ENCODE measurements around the gene MAP3K4. TPM values are rescaled to one million over a fixed set of nuclear protein-coding genes. Genes with fewer than 3 reads are reported as not detected.

The MAP3K4 gene, protein sequence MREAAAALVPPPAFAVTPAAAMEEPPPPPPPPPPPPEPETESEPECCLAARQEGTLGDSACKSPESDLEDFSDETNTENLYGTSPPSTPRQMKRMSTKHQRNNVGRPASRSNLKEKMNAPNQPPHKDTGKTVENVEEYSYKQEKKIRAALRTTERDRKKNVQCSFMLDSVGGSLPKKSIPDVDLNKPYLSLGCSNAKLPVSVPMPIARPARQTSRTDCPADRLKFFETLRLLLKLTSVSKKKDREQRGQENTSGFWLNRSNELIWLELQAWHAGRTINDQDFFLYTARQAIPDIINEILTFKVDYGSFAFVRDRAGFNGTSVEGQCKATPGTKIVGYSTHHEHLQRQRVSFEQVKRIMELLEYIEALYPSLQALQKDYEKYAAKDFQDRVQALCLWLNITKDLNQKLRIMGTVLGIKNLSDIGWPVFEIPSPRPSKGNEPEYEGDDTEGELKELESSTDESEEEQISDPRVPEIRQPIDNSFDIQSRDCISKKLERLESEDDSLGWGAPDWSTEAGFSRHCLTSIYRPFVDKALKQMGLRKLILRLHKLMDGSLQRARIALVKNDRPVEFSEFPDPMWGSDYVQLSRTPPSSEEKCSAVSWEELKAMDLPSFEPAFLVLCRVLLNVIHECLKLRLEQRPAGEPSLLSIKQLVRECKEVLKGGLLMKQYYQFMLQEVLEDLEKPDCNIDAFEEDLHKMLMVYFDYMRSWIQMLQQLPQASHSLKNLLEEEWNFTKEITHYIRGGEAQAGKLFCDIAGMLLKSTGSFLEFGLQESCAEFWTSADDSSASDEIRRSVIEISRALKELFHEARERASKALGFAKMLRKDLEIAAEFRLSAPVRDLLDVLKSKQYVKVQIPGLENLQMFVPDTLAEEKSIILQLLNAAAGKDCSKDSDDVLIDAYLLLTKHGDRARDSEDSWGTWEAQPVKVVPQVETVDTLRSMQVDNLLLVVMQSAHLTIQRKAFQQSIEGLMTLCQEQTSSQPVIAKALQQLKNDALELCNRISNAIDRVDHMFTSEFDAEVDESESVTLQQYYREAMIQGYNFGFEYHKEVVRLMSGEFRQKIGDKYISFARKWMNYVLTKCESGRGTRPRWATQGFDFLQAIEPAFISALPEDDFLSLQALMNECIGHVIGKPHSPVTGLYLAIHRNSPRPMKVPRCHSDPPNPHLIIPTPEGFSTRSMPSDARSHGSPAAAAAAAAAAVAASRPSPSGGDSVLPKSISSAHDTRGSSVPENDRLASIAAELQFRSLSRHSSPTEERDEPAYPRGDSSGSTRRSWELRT (N-terminal part only)
- total RNA-seq (10 to 100 TPM; 22.2 to 65.5 (median 44.8) TPM), polyA plus RNA-seq (10 to 100 TPM; 11.4 to 19.9 (median 19.8) TPM)
- long read RNA-seq, donor 1, partial matches to known transcripts: 6 of 7 reads
- long read RNA-seq, donor 1, other reads (novel, unspliced or antisense): 0 of 7 reads
- long read RNA-seq, donor 2: 0 reads

- TF ChIP-seq POLR2A (IDR thresholded peaks at IDR 0.05) (peak in 1 of 3 donors; percentile 37), CTCF (IDR thresholded peaks at IDR 0.05 in 8 of 11, conservative IDR thresholded peaks at IDR 0.05 in 3 of 11) (peak in 3 of 11 experiments; percentile 18 to 27 (median 21)), POLR2AphosphoS5 (IDR thresholded peaks at IDR 0.05) (peak; percentile 90 to 92 (median 91))
- H3K27me3 ChIP-seq (replicated peaks in 1 of 7): no peaks in the 10 kb centered on the region
- peaks cover 0 to 6% (median 0%) of the 10 kb centered on the region in 8 donors for H3K9me3 ChIP-seq
- intact Hi-C loops (cut with DNase I; ENCODE audit: low total_unique reads): no loop called here
- H3K36me3 ChIP-seq: no peaks in the 10 kb centered on the region
- 0 to 1% (median 0%) methylated on average over 22 to 97 of the region's 97 CpGs for WGBS, 5 donors
- peak within 1 kb of the TSS; percentile 91 to 100 (median 98) for H3K4me3 ChIP-seq
- peak within 1 kb of the TSS; percentile 74 to 94 (median 90) for H3K27ac ChIP-seq
- H3K4me1 ChIP-seq: peaks cover 8 to 58% (median 37%) of the 10 kb centered on the region in 6 donors
- DNase-seq: peak; percentile 96
Observed at GRCh38 chr6:160991406-160992060, at the start of gene MAP3K4. MAP3K4 (plus strand) TSS chr6:160991769; CDS start chr6:160991932, 163 bp downstream.

- no peaks in the 10 kb centered on the region for H3K36me3 ChIP-seq
- peaks cover 0 to 41% (median 0%) of the 10 kb centered on the region in 7 donors for H3K27me3 ChIP-seq (replicated peaks in 1 of 7)
- intact Hi-C loops (cut with DNase I; ENCODE audit: low total_unique reads): no loop called here
- H3K4me1 ChIP-seq: no peaks in the 10 kb centered on the region
- 56 to 84% (median 72%) methylated on average over 2 of the region's 2 CpGs for WGBS, 5 donors
- no peaks in the 10 kb centered on the region for H3K9me3 ChIP-seq
- no peak for DNase-seq
- no peak for TF ChIP-seq POLR2AphosphoS5 (IDR thresholded peaks at IDR 0.05)
- no peak for TF ChIP-seq POLR2A (IDR thresholded peaks at IDR 0.05)
- no peak for TF ChIP-seq CTCF (IDR thresholded peaks at IDR 0.05 in 8 of 11, conservative IDR thresholded peaks at IDR 0.05 in 3 of 11)
- H3K27ac ChIP-seq: no peak overlapping the region
- no peak overlapping the region for H3K4me3 ChIP-seq
Observed at GRCh38 chr6:160943997-160944396, 47.6 kb upstream of the MAP3K4 start.

DNA sequence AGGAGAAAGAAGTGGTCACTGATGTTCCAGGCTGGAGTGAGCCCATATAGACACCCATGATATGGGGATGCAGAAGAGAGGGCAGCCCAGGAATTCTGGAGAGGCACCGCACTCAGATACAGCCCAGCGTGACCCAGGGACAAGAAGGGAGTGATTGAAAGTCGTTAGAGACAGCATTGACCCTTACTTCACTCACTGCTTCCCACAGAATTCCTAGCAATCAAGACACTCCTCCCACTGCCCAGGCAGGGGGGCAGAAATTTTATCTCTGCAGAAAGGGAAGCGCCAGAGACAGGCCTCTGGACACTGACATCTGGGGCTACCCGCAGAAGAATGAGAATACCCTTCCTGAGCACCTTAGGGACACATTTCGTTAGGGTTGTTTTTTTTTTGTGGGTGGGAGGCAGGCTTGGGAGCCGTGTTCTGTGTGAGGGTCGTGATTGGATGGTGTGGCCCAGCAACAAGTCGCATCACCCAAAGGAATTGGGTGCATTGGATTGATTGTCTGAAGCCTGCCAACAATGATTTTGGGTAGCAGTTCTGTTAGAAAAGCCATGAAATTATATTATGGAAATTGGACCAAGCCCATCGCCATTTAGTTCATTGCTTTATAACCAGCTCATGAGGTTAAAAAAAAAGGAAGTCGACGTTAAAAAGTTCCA lies 45.9 kb upstream of the MAP3K4 start:
- H3K4me1 ChIP-seq: no peaks in the 10 kb centered on the region
- H3K27me3 ChIP-seq (replicated peaks in 1 of 7): peaks cover 0 to 30% (median 0%) of the 10 kb centered on the region in 7 donors
- WGBS, 5 donors: 58 to 68% (median 60%) methylated on average over 12 of the region's 12 CpGs
- H3K4me3 ChIP-seq: no peak overlapping the region
- H3K9me3 ChIP-seq: no peaks in the 10 kb centered on the region
- H3K27ac ChIP-seq: no peak overlapping the region
- DNase-seq: no peak
- no peaks in the 10 kb centered on the region for H3K36me3 ChIP-seq
- no peak for TF ChIP-seq POLR2AphosphoS5 (IDR thresholded peaks at IDR 0.05)
- no peak for TF ChIP-seq CTCF (IDR thresholded peaks at IDR 0.05 in 8 of 11, conservative IDR thresholded peaks at IDR 0.05 in 3 of 11)
- no peak for TF ChIP-seq POLR2A (IDR thresholded peaks at IDR 0.05)
- intact Hi-C loops (cut with DNase I; ENCODE audit: low total_unique reads): no loop called here

Data from spleen (tissue), 13 donors.